OCI-M2 (cell line): ENCODE results near the gene CREB5.
"Not testable (repeated sequence)": the region's sequence is repeated elsewhere in the genome, so short reads cannot be mapped to it uniquely, and the experiment has no call there.

ENCODE experiments used
- DNase-seq: peaks from one replicate; lab custom pipeline; 2025; ENCODE audit not compliant: unreplicated experiment; lab: John Stamatoyannopoulos, UW

The CREB5 gene

DNA sequence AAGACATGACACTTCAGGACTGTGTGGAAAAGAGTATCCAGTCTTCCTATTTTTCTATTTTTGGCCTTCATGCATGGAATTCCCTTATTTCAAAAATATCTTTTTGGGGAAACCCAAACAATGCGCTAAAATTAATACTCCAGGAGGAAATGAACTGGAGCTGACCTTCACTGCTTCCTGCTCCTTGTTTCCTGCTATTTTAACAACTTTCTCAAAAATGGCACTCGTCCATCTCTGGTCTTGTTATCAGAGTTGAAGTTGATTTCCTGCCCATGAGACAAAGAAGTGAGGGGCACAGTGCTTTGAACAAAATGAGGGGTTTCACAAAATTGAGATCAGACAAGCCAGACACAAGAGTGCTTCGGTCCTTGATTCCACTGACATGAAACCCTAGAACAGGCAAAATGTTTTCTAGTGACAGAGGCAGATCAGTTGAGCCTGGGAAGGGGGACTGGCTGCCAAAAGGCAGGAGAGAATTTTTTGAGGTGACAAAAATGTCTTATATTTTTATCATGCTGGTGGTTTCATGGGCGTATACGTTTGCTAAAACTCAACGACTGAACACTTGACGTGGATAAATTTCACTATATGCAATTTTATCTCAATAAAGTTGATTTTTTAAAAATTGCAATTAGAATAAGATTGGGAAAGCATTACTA lies 193.2 kb downstream of the CREB5 start:
- no peak for DNase-seq

DNA sequence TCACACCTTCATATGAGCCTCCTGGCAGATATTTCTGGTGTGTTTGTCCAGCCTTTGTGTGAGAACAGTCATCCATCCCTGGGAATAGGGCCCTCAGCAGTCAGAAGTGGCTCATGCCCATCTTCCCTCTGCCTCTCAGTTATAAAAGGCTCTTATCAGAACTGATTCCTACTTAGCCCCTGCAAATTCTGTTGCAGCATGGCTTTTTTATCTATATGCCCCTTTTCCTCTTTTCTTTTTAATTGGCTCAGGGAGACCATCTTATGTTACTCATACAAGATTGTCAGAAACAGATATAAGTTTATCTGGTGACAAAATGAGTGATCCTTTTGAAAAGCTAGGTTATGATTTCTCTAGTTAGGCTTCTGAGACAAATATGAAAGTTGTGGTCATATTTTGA lies 194.1 kb downstream of the CREB5 start:
- no peak for DNase-seq

DNA sequence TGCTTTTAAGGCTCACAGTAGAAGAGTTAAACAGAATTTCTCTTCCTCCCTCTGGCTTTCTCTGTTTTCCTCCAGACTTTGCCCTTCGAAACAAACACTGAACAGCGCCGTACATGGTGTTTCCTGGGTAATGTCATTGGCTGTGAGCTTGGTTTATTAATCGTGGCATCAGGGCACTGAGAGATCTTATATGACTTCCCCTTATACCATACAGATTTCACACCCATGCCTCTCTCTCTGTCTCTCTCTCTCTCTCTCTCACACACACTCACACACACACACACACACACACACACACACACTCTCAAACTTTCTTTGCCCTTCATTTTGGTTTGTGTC lies 195.5 kb downstream of the CREB5 start:
- DNase-seq = no peak

DNA sequence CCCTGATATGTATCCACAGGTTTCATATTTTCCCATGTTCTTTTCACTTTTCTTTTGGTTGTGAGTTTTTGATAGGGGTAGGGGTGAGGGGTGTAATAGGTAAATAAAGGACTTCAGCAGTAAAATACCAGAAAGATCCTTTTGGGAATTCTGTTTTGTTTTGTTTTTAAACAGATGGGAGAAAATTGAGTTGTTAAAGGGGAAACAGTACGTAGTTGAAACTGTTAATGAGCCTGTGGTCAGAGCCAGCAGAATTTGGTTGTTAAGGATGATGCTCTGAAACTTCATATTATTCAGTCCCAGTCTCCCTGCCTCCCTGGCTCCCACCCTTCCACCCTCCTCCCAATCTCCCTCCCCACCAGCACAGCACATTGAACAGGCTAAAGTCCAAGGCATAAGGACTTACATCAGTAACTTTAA lies 195.9 kb downstream of the CREB5 start:
- no peak for DNase-seq

DNA sequence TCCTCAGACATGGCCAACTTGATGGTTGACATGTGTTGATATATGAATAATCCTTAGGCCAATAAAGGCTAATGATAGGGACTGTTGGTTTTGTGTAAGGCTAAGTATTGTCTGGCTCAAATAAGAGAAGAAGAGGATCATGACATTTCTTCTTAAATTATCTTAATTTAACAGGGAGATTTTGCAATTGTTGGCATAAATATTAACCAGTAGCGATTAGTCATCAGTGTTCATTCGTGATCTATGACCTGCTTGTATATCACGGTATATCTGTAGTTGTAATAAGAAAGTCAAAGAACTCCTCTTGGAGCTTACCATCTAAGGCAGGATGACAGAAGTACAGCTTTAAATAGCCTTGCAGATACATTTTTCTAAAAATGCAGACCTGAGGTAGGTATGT lies 196.4 kb downstream of the CREB5 start:
- DNase-seq = no peak

DNA sequence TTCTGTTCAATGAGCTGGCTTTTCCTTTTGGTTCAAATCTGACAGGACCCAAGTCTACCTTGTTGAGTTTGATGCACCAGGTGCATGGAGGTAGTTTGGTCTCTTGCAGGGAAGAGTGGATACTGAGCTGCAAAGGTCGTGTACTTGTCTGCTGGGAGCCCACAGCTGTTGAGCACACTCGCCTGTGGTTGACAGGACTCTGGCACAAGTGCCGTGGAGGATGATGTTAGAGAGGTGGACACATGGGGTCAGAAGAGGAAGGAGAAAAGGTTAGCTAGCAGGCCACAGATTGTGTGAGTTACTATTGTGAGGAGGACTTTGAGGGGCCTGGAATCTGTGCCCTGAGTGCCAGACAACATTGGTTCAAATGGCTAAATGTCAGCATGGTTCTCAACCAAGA lies 197.3 kb downstream of the CREB5 start:
- no peak for DNase-seq

DNA sequence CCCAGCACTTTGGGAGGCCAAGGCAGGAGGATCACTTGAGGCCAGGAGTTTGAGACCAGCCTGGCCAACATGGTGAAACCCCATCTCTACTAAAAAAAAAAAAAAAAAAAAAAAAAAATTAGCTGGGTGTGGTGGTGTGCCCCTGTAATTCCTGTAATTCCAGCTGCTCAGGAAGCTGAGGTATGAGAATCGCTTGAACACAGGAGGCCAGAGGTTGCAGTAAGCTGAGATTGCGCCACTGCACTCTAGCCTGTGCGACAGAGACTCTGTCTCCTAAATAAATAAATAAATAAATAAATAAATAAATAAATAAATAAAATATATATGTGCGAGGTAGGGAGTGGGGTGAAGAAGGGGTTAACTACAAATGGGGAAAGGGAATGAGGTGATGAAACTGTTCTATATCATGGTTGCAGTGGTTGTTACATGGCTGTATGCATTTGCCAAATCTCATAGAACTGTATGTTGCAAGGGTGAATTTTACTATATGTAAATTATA lies 199.1 kb downstream of the CREB5 start:
- not testable (repeated sequence) for DNase-seq

DNA sequence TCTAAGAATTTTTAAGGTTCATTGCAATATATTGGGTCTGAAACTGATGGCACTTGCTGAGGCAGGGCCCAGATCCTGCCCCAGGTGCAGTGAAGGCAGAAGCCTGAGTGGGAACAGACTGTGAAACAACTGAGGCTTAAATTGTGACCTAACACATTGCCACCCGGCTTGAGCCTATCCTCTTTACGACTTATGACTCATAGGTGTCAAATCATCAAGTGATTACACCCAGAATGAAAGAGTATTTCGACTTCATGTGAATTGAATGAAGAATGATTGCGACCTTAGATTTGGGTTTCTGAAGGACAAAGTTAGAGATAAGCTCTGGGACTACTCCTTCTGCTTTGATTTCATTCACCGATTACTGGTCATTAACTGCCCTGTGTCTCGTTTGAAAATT lies 200.9 kb downstream of the CREB5 start:
- DNase-seq = no peak

DNA sequence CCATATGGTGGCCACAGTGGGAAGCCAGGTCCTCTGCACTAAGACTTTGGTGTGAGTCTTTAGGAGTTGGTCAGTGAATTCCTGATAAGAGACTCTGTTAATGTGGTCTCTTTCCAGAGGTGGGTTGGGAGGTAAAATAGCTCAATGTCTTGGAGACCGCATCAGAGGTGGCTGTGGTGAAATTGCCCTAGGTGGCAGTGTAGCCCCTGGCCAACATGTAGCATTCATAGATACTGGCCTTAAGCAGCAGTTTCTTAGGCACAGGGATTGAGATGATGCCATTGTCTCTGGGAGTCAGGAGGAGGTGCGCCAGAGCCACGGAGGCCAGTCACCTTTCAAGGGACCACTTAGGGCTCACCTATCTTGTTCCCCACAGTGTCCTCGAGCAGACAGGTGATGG lies 202.8 kb downstream of the CREB5 start:
- no peak for DNase-seq

DNA sequence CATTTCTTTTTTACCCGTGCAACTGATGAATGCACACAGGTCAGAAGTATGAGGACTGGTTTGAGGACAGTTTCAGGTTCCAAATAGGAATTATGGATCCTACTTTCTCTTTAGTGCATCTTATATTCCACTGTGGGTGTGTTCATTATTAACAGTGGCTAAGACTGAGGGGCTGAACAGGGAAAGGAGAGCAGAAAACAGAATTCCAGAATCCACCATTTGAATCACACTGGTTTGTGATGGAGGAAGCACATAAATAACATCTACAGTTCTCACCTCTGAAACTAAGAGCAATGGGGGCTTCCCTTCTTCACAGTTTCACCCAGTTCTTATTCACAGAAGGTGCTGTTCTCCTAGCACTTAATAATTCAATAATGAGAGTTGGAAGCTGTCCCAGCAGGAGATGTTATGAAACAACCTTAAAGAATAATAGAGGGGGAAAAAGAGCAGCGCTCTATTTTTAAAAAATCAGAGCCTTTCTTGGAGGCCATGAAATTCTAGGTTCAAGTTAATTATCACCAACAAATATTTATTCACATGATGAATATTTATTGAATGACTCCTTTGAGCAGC lies 205.1 kb downstream of the CREB5 start:
- DNase-seq = no peak

DNA sequence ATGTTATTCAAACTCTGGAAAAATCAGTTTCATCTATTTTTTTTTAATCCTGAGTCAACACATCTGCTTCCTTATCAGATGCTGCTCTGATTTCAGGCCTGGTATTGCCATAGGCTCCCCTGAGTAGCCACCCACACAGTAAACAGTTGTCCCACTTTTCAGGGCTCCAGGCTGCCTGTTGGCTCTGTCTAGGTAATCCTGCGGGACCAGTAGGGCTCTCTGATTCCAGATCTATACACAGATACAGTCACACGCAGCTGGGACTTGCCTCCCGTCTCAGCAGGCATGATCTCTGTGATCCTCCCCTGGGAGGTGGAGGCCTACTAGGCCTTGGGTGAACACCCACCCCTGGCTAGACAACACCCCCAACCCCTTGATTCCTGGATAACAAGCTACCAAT lies 206.1 kb downstream of the CREB5 start:
- no peak for DNase-seq

DNA sequence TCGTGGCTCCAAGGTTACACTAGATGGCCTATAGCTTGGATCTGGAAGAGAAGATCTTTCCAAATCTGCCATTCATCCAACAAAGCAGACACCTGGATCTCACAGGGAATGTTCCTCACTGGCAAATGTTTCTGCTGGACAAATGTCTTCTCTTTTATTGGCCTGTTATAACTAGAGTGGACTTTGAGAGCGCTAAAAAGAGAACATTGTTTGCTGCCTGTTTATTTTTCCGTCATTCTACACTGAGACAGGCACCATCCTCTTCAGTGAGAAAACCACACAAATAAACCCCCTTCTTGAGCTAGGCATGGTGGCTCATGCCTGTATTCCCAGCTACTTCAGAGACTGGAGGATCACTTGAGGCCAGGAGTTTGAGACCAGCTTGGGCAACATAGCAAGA lies 206.9 kb downstream of the CREB5 start:
- DNase-seq = no peak

DNA sequence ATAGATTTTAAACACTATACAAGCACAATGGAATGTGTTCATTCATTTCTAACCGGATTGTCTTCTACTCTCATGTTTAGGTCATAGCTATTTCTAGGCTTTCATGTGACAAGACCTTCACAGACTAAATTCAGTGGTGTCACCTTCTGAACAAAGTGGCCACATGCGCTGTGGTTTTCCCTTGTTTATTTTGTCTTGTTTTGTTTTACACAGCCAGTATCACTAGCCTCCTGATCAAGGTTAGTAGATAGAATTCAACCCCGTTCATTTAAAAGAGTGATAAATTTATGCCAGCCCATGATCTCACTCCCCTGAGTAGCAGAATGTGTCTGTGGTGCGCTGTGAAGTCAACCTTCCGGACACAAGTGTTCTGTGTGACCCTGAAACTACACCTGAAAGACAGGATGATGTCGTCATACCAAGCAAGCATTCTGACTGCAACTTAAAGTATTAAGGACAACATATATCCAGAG lies 209.1 kb downstream of the CREB5 start:
- no peak for DNase-seq

DNA sequence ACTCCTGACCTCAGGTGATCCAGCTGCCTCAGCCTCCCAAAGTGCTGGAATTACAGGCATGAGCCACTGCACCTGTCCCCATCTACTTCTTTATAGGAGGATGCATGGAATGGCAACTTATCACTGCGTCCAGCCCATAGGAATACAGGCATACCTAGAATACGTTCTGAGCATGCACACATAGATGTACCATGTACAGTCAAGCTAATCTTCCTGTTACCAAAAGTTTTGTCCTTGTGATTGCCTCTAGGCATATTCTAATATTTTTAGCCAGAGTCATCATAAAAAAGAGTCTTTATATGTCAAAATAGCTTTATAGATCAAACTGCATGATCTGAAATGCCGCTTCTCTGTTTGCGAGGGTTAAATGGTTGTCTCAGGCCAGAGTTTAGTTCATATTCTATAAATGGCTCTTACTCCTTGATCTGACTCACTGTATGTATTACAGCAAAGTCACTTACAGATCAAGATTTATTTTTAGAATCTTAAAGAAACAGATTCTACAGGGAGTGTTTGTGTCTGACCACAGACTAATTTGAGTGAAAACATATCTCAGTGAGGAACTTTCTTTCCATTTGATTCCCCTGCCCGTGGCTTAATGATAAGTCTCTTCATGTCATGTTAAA lies 210.9 kb downstream of the CREB5 start:
- DNase-seq = no peak

DNA sequence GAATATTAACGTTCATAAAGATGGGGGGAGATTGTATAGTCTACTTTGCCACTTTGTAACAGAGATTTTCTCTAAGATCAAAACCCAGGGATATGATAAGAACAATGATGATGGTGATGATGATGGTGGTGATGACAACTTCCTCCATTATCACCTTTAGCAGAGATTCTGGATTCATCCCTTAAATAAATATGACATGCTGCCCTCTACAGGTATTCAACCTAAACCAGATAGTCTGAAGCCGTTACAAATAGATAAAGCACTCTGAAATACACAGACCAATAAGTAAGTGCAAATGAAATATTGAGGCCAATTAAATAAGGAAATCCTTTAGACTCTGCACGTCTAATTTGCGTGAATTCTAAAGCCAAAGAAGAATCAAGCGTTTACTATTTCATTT lies 211.5 kb downstream of the CREB5 start:
- DNase-seq = no peak

DNA sequence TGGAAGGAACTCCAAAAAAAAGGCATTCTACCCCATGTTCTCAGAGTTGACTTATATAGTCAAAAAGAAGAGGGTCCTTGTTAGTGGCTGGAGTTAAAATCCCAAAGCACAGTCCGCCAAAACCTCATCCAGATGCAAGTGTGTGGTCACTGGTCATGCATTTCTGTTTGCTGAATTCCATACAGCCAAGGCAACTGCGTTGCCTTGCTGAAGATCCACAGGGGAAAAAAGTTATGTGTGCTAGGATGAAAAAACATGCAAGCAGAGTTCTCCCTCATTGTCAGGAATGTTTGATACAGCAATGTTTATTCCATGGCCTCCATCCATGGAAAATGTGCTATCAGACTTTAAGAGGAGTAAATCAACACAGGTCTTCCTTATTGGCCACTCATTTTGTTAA lies 213.1 kb downstream of the CREB5 start:
- DNase-seq = no peak

DNA sequence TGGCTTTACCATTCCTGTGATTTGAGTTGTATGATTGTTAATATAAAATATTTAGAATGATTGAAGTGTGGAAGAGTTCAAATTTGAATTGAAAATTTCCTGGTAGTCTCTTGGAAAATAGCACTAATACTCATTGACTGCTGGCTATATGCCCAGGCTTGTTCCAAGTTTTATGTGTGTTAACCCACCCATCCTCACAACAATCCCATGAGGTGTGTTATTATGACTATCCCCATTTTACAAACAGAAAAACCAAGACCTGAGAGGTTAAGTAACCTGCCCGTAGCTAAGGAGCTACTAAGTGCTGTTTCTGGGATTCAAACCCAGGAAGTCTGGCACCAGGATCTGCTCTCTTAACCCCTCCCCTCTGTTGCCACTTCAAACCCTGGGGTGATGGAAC lies 213.9 kb downstream of the CREB5 start:
- DNase-seq = no peak

DNA sequence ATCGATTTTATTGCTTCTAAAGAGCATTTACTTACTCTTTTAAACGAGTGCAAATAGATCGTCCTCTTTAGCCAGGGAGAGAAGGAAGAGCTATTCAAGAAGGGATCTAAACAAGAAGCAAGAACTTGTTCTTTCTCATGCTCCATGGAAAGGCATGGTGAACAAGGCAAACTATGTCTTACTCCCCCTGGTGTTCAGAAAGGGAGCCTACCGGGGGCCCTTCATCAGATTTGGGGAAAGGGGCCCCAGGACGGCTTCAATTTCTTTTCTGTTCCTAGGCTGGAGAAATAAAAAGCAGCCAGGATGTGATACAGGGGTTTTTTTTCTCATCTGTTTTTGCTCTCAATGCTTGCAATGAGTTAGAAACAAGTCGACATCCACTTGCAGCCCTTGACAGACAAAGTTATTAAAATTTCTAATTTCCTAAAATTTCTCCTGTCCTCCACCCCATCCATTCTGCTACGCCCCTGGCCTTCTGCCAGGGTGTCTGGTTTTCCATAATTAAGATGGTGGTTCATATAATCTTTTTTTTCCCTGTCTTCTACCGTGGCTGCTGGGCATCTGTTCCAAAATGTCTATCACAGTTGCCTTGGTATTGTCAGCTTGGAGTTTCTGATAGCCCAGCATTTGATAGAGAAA lies 214.4 kb downstream of the CREB5 start:
- no peak for DNase-seq

DNA sequence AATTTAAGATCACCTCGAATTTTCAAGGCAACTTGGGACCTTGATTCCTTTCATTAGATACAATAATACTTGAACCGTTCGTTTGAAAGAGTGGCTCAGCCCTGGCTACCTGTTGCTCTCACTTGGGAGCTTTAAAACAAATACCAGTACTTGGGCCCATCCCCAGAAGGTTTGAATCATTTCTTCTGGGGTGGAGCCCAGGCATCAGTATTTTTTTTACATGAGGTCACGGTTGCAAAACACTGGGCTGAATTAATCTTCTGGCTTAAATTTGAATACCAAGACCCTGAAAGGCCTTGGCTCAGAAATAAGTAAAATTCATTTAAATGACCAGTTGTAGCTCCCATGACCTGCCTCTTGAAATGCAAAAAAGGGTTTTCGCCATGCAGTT lies 214.9 kb downstream of the CREB5 start:
- no peak for DNase-seq

DNA sequence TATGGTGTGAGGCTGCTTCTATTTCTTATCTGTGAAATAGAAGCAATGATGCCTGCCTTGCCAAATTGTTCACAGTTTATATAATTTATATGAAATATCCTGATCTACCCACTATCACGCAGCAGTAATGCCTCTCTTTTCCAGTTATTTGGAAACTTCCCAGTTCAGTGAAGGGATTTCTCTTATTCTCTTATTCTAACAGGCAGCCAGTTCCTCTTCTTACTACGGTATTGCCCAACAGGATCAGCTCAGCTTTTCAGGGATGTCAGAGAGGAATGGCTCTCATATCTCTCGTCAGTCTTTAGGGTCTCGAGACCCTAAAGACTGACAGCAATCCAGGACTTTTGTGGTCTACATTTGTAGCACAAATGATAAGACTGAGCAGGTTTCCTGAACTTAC lies 215.6 kb downstream of the CREB5 start:
- DNase-seq = no peak

DNA sequence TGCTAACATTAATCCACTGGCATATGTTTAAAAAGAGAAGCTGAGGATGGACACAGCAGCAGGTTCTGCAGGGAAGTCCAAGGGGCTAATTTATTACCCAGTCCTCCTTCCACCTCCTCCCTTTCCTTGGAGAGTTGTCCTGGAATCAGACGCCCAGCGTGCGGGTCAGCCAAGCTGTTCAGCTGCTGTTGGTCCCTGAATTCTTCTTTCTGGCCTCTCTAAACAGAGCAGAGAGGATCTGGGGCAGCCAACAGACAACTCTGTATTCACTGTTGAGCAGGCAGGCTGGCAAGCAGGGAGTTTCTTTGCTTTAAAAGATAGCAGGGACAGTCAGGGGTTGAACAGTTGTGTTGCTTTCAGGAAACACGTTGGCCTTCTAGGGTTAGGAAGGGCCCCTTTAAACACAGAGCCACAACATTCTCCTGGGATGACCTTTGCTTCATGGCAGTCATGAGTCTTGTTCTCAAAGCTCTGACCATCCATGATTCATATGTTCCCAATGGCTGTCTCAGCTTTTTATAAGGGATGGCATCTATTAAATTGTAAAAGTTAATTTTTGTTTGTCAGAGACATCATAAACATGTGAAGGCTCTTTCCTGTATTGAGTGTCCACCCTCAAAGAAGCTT lies 217.0 kb downstream of the CREB5 start:
- DNase-seq = no peak

DNA sequence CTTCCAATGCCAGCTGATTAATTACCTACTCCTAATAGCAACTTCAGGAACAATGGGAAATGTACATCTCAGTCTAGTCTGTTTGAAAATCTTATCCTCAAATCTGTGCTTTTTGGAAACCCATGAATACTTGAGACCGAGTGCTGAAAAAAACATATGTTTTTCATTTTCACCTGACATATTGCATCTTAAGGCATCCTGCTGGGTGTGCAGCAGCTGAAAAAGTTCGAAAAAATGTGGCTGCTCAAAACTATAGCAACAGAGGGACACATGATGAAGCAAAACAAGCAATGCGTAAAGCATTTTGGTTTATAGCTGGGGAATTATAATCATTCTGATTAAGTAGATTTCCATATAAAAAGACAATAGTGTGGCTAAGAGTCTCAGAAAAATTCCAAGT lies 218.0 kb downstream of the CREB5 start:
- no peak for DNase-seq
